ENCODE measurements around the gene PPFIBP1.

DNA sequence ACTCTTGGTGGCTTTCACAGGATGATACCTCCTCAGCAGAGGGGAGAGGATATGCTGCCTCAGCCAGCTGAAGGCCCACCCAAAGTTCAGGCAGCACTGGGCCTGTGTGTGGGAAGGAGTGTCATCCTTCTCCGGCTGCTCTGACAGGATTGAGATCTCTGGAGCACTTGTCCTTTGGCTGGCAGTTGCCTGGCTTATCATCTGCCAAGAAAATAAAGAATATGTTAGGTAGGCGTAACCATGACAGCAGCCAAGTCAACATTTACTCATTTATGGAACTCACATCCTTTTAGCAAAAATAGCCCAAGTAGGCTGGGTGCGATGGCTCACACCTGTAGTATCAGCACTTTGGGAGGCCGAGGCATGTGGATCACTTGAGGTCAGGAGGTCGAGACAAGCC lies 68.5 kb downstream of the PPFIBP1 start:
- TF ChIP-seq, protein P1, sequence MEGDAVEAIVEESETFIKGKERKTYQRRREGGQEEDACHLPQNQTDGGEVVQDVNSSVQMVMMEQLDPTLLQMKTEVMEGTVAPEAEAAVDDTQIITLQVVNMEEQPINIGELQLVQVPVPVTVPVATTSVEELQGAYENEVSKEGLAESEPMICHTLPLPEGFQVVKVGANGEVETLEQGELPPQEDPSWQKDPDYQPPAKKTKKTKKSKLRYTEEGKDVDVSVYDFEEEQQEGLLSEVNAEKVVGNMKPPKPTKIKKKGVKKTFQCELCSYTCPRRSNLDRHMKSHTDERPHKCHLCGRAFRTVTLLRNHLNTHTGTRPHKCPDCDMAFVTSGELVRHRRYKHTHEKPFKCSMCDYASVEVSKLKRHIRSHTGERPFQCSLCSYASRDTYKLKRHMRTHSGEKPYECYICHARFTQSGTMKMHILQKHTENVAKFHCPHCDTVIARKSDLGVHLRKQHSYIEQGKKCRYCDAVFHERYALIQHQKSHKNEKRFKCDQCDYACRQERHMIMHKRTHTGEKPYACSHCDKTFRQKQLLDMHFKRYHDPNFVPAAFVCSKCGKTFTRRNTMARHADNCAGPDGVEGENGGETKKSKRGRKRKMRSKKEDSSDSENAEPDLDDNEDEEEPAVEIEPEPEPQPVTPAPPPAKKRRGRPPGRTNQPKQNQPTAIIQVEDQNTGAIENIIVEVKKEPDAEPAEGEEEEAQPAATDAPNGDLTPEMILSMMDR (IDR thresholded peaks at IDR 0.05), result no peak
- no peak for TF ChIP-seq POLR2A (IDR thresholded peaks at IDR 0.05)
